DOHH2 (cell line): ENCODE results near the gene FBLN2.

Experiments
- H3F3A ChIP-seq: fragments of 200-600 bp; sonication (generic), shearing (Covaris generic); 2 replicates; pipeline ENCODE4 v1.6.0; 2016; ENCODE audit warnings: antibody characterized with exemption, mild to moderate bottlenecking; ENCODE audit not compliant: control insufficient read depth, insufficient read depth
- H3K27ac ChIP-seq: fragments of 200-600 bp; sonication (generic); 2 replicates; pipeline ENCODE4 v1.5.1; 2014; ENCODE audit warnings: low read depth, mild to moderate bottlenecking, low read length, moderate library complexity
- H3K27me3 ChIP-seq: fragments of 200-600 bp; sonication (generic); 2 replicates; pipeline ENCODE4 v1.6.1; 2014; ENCODE audit warnings: mild to moderate bottlenecking, low read length, mixed read lengths; ENCODE audit not compliant: control insufficient read depth
- H3K36me3 ChIP-seq: fragments of 200-600 bp; sonication (generic); 2 replicates; pipeline ENCODE4 v1.6.1; 2014; ENCODE audit warnings: mild to moderate bottlenecking, low read length, moderate library complexity, mixed read lengths; ENCODE audit not compliant: control insufficient read depth
- H3K4me1 ChIP-seq: fragments of 200-600 bp; sonication (generic); 2 replicates; pipeline ENCODE4 v1.6.1; 2014; ENCODE audit warnings: mild to moderate bottlenecking, low read length, mixed read lengths; ENCODE audit not compliant: control insufficient read depth
- H3K4me2 ChIP-seq: fragments of 200-600 bp; sonication (generic); 2 replicates; pipeline ENCODE4 v1.6.0; 2014; ENCODE audit warnings: mild to moderate bottlenecking, low read length, moderate library complexity
- H3K4me3 ChIP-seq: fragments of 200-600 bp; sonication (generic); 2 replicates; pipeline ENCODE4 v1.5.1; 2014; ENCODE audit warnings: mild to moderate bottlenecking, low read length, mixed read lengths
- H3K79me2 ChIP-seq: fragments of 200-600 bp; sonication (generic); 2 replicates; pipeline ENCODE4 v1.6.1; 2014; ENCODE audit warnings: mild to moderate bottlenecking, low read length, mixed read lengths; ENCODE audit not compliant: control insufficient read depth
- H3K9me2 ChIP-seq: fragments of 200-600 bp; sonication (generic); replicated peaks from 2 replicates; pipeline ENCODE4 v1.6.1; 2014; ENCODE audit warnings: mild to moderate bottlenecking, low read length, mixed read lengths; ENCODE audit not compliant: control insufficient read depth
- H3K9me3 ChIP-seq: fragments of 200-600 bp; sonication (generic); 2 replicates; pipeline ENCODE4 v1.6.1; 2014; ENCODE audit warnings: antibody characterized with exemption, low read length, mixed read lengths; ENCODE audit not compliant: control insufficient read depth, insufficient read depth
- H4K20me1 ChIP-seq: fragments of 200-600 bp; sonication (generic); 2 replicates; pipeline ENCODE4 v1.6.0; 2014; ENCODE audit warnings: low read depth, mild to moderate bottlenecking, antibody characterized with exemption, low read length, moderate library complexity; ENCODE audit not compliant: control insufficient read depth, insufficient read depth
- CTCF ChIP-seq: fragments of 200-600 bp; sonication (generic); IDR thresholded peaks from one replicate; pipeline ENCODE4 v1.5.1; 2014; ENCODE audit warnings: antibody characterized with exemption, mild to moderate bottlenecking, low read depth, low read length; ENCODE audit not compliant: poor library complexity, severe bottlenecking
- EZH2phosphoT487 ChIP-seq: fragments of 200-600 bp; sonication (generic); IDR thresholded peaks from 2 replicates; pipeline ENCODE4 v1.6.1; 2017; ENCODE audit warnings: borderline replicate concordance, mild to moderate bottlenecking, antibody characterized with exemption, low read length, moderate library complexity, mixed read lengths

The FBLN2 gene

GRCh38 chr3:13542142-13542541 is 6.8 kb upstream of the FBLN2 start:
- Histone ChIP-seq H3K9me3 (no peaks in the 10 kb centered on the region), H3K9me2 (no peaks in the 10 kb centered on the region), H3K36me3 (no peaks in the 10 kb centered on the region), H3K4me1 (no peaks in the 10 kb centered on the region), H3K79me2 (no peaks in the 10 kb centered on the region), H3K27ac (no peak overlapping the region), H3F3A (no peaks in the 10 kb centered on the region), H4K20me1 (no peaks in the 10 kb centered on the region), H3K4me2 (no peak overlapping the region), H3K27me3 (peaks cover 9% of the 10 kb centered on the region), H3K4me3 (no peak overlapping the region)
- no peak for TF ChIP-seq EZH2phosphoT487
- no peak for TF ChIP-seq CTCF

- Histone ChIP-seq H3K9me2 (no peaks in the 10 kb centered on the region), H3F3A (no peaks in the 10 kb centered on the region), H3K4me3 (no peak overlapping the region), H4K20me1 (no peaks in the 10 kb centered on the region), H3K79me2 (no peaks in the 10 kb centered on the region), H3K27ac (no peak overlapping the region), H3K27me3 (peaks cover 9% of the 10 kb centered on the region), H3K4me2 (no peak overlapping the region), H3K9me3 (no peaks in the 10 kb centered on the region), H3K4me1 (no peaks in the 10 kb centered on the region), H3K36me3 (no peaks in the 10 kb centered on the region)
- TF ChIP-seq CTCF (no peak), EZH2phosphoT487 (no peak)
These were observed 5.7 kb upstream of the FBLN2 start for GRCh38 chr3:13543253-13543652.

GRCh38 chr3:13544293-13544831 is 4.6 kb upstream of the FBLN2 start:
- Histone ChIP-seq H3F3A (no peaks in the 10 kb centered on the region), H3K9me2 (no peaks in the 10 kb centered on the region), H3K27ac (no peak overlapping the region), H4K20me1 (no peaks in the 10 kb centered on the region), H3K9me3 (no peaks in the 10 kb centered on the region), H3K4me2 (no peak overlapping the region), H3K36me3 (no peaks in the 10 kb centered on the region), H3K27me3 (peaks cover 9% of the 10 kb centered on the region), H3K4me1 (no peaks in the 10 kb centered on the region), H3K79me2 (no peaks in the 10 kb centered on the region), H3K4me3 (no peak overlapping the region)
- no peak for TF ChIP-seq CTCF
- TF ChIP-seq EZH2phosphoT487: no peak
